Fibroblast of upper back skin (primary cell): ENCODE measurements around the gene RNF207.
"Not testable (repeated sequence)": the region's sequence is repeated elsewhere in the genome, so short reads cannot be mapped to it uniquely, and the experiment has no call there.

Experiments used
- DNase-seq: peaks from one replicate; pipeline ENCODE4 v3.0.0-alpha.2; 2013

RNF207 gene

GRCh38 chr1:6200188-6200809 lies 5.6 kb upstream of the RNF207 start:
- DNase-seq, result no peak

GRCh38 chr1:6202256-6202655 lies 3.7 kb upstream of the RNF207 start:
- no peak for DNase-seq

GRCh38 chr1:6206520-6206855 lies 569 bp downstream of the RNF207 start:
- no peak for DNase-seq

- DNase-seq, result no peak
Observed at GRCh38 chr1:6207075-6207885, 1.4 kb downstream of the RNF207 start.

GRCh38 chr1:6207921-6208320 lies 2.0 kb downstream of the RNF207 start:
- DNase-seq, result no peak

GRCh38 chr1:6208723-6209660 lies 3.1 kb downstream of the RNF207 start:
- DNase-seq, result peak; percentile 51

- DNase-seq, result no peak
Observed at GRCh38 chr1:6209661-6210580, 4.0 kb downstream of the RNF207 start.

GRCh38 chr1:6210591-6211355 lies 4.9 kb downstream of the RNF207 start:
- DNase-seq, result no peak

GRCh38 chr1:6211731-6212130 lies 5.8 kb downstream of the RNF207 start:
- no peak for DNase-seq

GRCh38 chr1:6212193-6212959 lies 6.5 kb downstream of the RNF207 start:
- no peak for DNase-seq

- no peak for DNase-seq
Observed at GRCh38 chr1:6218375-6219164, 12.7 kb downstream of the RNF207 start.

GRCh38 chr1:6219641-6220040 lies 13.7 kb downstream of the RNF207 start:
- DNase-seq, result not testable (repeated sequence)

GRCh38 chr1:6220236-6220635 lies 14.3 kb downstream of the RNF207 start:
- DNase-seq, result no peak

- no peak for DNase-seq
Observed at GRCh38 chr1:6221210-6221784, 15.4 kb downstream of the RNF207 start.

GRCh38 chr1:6222636-6223035 lies 16.7 kb downstream of the RNF207 start:
- peak; percentile 53 for DNase-seq

GRCh38 chr1:6223617-6224016 lies 17.7 kb downstream of the RNF207 start:
- no peak for DNase-seq

- DNase-seq, result no peak
Observed at GRCh38 chr1:6224718-6225117, 18.8 kb downstream of the RNF207 start.

GRCh38 chr1:6225651-6226050 lies 19.7 kb downstream of the RNF207 start:
- no peak for DNase-seq

- no peak for DNase-seq
Observed at GRCh38 chr1:6233376-6233775, 27.5 kb downstream of the RNF207 start.
